Testis (tissue), 3 donors: Measurements from ENCODE around the gene MAMLD1. TPM values are rescaled to one million over a fixed set of nuclear protein-coding genes. Genes with fewer than 3 reads are reported as not detected.

Experiments
- DNase-seq: peaks from one replicate; pipeline ENCODE4 v3.0.0-alpha.2; 2019
- H3K27ac ChIP-seq, 2 donors: fragments of 200-600 bp; sonication (generic); one replicate each; pipeline ENCODE4 v1.5.1; 2019
- H3K27me3 ChIP-seq: fragments of 200-600 bp; sonication (generic); one replicate; pipeline ENCODE4 v1.5.1; 2019
- H3K36me3 ChIP-seq: fragments of 200-600 bp; sonication (generic); one replicate; pipeline ENCODE4 v1.5.1; 2017; ENCODE audit warnings: low read depth; ENCODE audit errors: missing control alignments
- H3K4me1 ChIP-seq: fragments of 200-600 bp; sonication (generic); one replicate; pipeline ENCODE4 v1.5.1; 2019
- H3K4me3 ChIP-seq, 2 donors: fragments of 200-600 bp; sonication (generic); one replicate each; pipeline ENCODE4 v1.5.1; 2017 to 2019
- H3K9me3 ChIP-seq: fragments of 200-600 bp; sonication (generic); one replicate; pipeline ENCODE4 v1.5.1; 2017
- CTCF ChIP-seq, 3 experiments: fragments of 450-650 bp in 2 of 3; fragments of 200-600 bp in 1 of 3; sonication (generic) in 1 of 3; IDR thresholded peaks; one replicate each; pipeline ENCODE4 v1.5.1; 2016 to 2019; ENCODE audit warnings: antibody characterized with exemption in 3 of 3, mild to moderate bottlenecking in 2 of 3, moderate library complexity in 1 of 3
- POLR2A ChIP-seq: fragments of 450-650 bp; IDR thresholded peaks from one replicate; pipeline ENCODE4 v1.6.1; 2017; ENCODE audit warnings: antibody characterized with exemption, mild to moderate bottlenecking, moderate library complexity
- WGBS, 2 donors: methylation state at CpG; one replicate each; pipeline ENCODE4 v1.1.5; 2018; 5-methylcytosine and 5-hydroxymethylcytosine counted together
- intact Hi-C: fragments of 100-400 bp; cut with DNase I; formaldehyde crosslinking; loops from one replicate; pipeline ENCODE4 v1.15.1; 2023; ENCODE audit warnings: low total_unique reads
- polyA plus RNA-seq: library from polyadenylated mRNA; stranded (reverse); fragments of 350-450 nt; fragmentation: Illumina TruSeq; extraction: RNeasy Lipid Tissue Mini Kit (QIAGEN cat#74804); gene quantifications from one replicate; pipeline ENCODE4 v1.2.3, GENCODE V29; 2014; ENCODE audit warnings: low read depth, low replicate concordance; ENCODE audit not compliant: insufficient read depth
- total RNA-seq, 2 donors: library from RNA; depleted of rRNA; stranded (reverse); fragments of >200 nt; gene quantifications; one replicate each; pipeline ENCODE4 v1.2.3, GENCODE V29; 2016

MAMLD1 gene
- total and polyA plus RNA-seq, 3 donors from 2014 or later: 31.3 to 91.5 (median 70.6) TPM

- no peak for DNase-seq
- Histone ChIP-seq H3K4me1 (no peaks in the 10 kb centered on the region), H3K4me3 (no peak overlapping the region), H3K27ac (no peak overlapping the region), H3K9me3 (no peaks in the 10 kb centered on the region), H3K27me3 (no peaks in the 10 kb centered on the region), H3K36me3 (no peaks in the 10 kb centered on the region)
- WGBS, 2 donors: 88 to 92% methylated on average over 2 of the region's 2 CpGs
- intact Hi-C loops: no loop called here
- TF ChIP-seq CTCF (IDR thresholded peaks at IDR 0.05) (no peak), POLR2A (no peak)
Observed at GRCh38 chrX:150414228-150414627, 51.1 kb downstream of the MAMLD1 start.

- H3K4me1 ChIP-seq: no peaks in the 10 kb centered on the region
- no peak overlapping the region for H3K4me3 ChIP-seq
- no peak overlapping the region for H3K27ac ChIP-seq
- TF ChIP-seq POLR2A (no peak), CTCF (IDR thresholded peaks at IDR 0.05) (no peak)
- no peaks in the 10 kb centered on the region for H3K9me3 ChIP-seq
- whole genome bisulfite sequencing, 2 donors: 78 to 91% methylated on average over 6 of the region's 6 CpGs
- no peaks in the 10 kb centered on the region for H3K27me3 ChIP-seq
- H3K36me3 ChIP-seq: no peaks in the 10 kb centered on the region
- no peak for DNase-seq
- intact Hi-C loops: no loop called here
Observed at GRCh38 chrX:150416469-150416868, 53.4 kb downstream of the MAMLD1 start.

GRCh38 chrX:150421816-150422215 lies 58.7 kb downstream of the MAMLD1 start:
- intact Hi-C loops: no loop called here
- 23% methylated on average over 8 of the region's 8 CpGs; no CpG with 5 or more reads in 1 of the 2 donors for WGBS, 2 donors
- no peaks in the 10 kb centered on the region for H3K36me3 ChIP-seq
- H3K27me3 ChIP-seq: no peaks in the 10 kb centered on the region
- TF ChIP-seq CTCF (IDR thresholded peaks at IDR 0.05) (no peak), POLR2A (no peak)
- H3K4me1 ChIP-seq: no peaks in the 10 kb centered on the region
- H3K4me3 ChIP-seq: no peak overlapping the region
- no peaks in the 10 kb centered on the region for H3K9me3 ChIP-seq
- H3K27ac ChIP-seq: no peak overlapping the region
- peak; percentile 45 for DNase-seq

GRCh38 chrX:150429594-150429993 lies 66.5 kb downstream of the MAMLD1 start:
- intact Hi-C loops: no loop called here
- Histone ChIP-seq H3K27ac (no peak overlapping the region), H3K4me1 (no peaks in the 10 kb centered on the region), H3K4me3 (no peak overlapping the region), H3K9me3 (no peaks in the 10 kb centered on the region), H3K36me3 (no peaks in the 10 kb centered on the region), H3K27me3 (no peaks in the 10 kb centered on the region)
- DNase-seq: no peak
- TF ChIP-seq POLR2A (no peak), CTCF (IDR thresholded peaks at IDR 0.05) (no peak)
- WGBS, 2 donors: 57 to 77% methylated on average over 1 of the region's 1 CpG

- Histone ChIP-seq H3K4me3 (no peak overlapping the region), H3K27ac (no peak overlapping the region), H3K9me3 (no peaks in the 10 kb centered on the region), H3K36me3 (no peaks in the 10 kb centered on the region), H3K27me3 (no peaks in the 10 kb centered on the region), H3K4me1 (no peaks in the 10 kb centered on the region)
- DNase-seq: no peak
- intact Hi-C loops: no loop called here
- TF ChIP-seq POLR2A (no peak), CTCF (IDR thresholded peaks at IDR 0.05) (no peak)
Observed at GRCh38 chrX:150436195-150436594, 73.1 kb downstream of the MAMLD1 start.
